Measurements from ENCODE around the gene DNAH2. TPM values are rescaled to one million over a fixed set of nuclear protein-coding genes. Genes with fewer than 3 reads are reported as not detected.
A peak's percentile ranks its signal among the peaks of the same experiment; 100 is the strongest.

The DNAH2 gene
- total and polyA plus RNA-seq, 9 of the 15 experiments (the other 6 are each of a cell fraction or from before 2014, with no cell fraction given): 0.03 TPM; not detected in 8

DNA sequence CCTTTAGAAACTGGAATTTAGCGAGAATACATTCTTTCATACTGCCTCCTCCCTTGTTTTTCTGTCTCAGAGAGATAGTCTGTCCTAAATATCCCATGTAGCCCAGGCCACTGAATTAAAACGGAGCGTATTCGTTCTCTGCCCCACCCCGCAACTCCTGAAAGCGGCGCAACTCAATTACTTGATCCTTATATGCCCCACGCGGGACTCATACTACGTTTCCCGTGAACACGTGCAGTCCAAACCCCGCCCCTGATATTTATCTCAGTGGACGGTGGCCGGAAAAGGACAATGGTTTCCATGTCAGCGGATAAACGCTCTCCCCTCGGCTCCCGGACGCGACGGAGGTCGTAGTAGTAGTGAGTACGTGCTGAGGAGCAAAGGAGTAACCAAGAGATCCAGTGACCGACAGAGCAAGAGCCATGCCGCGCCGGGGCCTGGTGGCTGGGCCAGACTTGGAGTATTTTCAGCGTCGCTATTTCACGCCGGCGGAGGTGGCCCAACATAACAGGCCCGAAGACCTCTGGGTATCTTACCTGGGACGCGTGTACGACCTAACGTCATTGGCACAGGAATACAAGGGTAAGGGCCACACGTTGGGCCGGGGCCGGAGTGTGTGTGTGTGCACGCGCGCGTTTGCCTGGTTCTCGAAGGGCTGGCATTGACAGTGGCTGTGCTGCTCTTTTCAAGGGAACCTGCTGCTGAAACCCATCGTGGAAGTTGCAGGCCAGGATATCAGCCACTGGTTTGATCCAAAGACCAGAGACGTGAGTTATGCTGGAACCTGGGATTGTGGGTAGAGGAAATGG, 140.4 kb downstream of the DNAH2 start, which contains the start of gene CYB5D1 (continued):
- TF ChIP-seq ZBTB8A (IDR thresholded peaks at IDR 0.05; ENCODE audit: partially characterized antibody) (no peak), ZNF644 (tag; IDR thresholded peaks at IDR 0.05; ENCODE audit: low read depth) (no peak), NELFE (IDR thresholded peaks at IDR 0.05; ENCODE audit: insufficient read depth, insufficient read length) (no peak), RCOR1 (IDR thresholded peaks at IDR 0.05; ENCODE audit: borderline replicate concordance in 1 of 2, low read depth in 2 of 2, low read length in 2 of 2) (no peak), TEAD2 (tag; IDR thresholded peaks at IDR 0.05) (no peak), ZEB2 (IDR thresholded peaks at IDR 0.05) (no peak), HMG20B (CRISPR knock-in tag; IDR thresholded peaks at IDR 0.05) (no peak), NCOA1 (IDR thresholded peaks at IDR 0.05; ENCODE audit: low read depth) (no peak), ZNF174 (CRISPR knock-in tag; IDR thresholded peaks at IDR 0.05) (no peak), ZNF77 (CRISPR knock-in tag; IDR thresholded peaks at IDR 0.05) (no peak), ZNF24 (IDR thresholded peaks at IDR 0.05) (no peak), TCF3 (CRISPR knock-in tag; IDR thresholded peaks at IDR 0.05) (no peak; the same call in 1 of the 2 replicates), TCFL5 (CRISPR knock-in tag; conservative IDR thresholded peaks at IDR 0.05) (no peak), DACH1 (IDR thresholded peaks at IDR 0.05; ENCODE audit: partially characterized antibody) (no peak)
- TF ChIP-seq, protein P1, sequence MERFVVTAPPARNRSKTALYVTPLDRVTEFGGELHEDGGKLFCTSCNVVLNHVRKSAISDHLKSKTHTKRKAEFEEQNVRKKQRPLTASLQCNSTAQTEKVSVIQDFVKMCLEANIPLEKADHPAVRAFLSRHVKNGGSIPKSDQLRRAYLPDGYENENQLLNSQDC (CRISPR knock-in tag; IDR thresholded peaks at IDR 0.05): no peak
- TF ChIP-seq, protein P2, sequence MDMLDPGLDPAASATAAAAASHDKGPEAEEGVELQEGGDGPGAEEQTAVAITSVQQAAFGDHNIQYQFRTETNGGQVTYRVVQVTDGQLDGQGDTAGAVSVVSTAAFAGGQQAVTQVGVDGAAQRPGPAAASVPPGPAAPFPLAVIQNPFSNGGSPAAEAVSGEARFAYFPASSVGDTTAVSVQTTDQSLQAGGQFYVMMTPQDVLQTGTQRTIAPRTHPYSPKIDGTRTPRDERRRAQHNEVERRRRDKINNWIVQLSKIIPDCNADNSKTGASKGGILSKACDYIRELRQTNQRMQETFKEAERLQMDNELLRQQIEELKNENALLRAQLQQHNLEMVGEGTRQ (CRISPR knock-in tag; IDR thresholded peaks at IDR 0.05): peak; percentile 71
- TF ChIP-seq, protein P3, sequence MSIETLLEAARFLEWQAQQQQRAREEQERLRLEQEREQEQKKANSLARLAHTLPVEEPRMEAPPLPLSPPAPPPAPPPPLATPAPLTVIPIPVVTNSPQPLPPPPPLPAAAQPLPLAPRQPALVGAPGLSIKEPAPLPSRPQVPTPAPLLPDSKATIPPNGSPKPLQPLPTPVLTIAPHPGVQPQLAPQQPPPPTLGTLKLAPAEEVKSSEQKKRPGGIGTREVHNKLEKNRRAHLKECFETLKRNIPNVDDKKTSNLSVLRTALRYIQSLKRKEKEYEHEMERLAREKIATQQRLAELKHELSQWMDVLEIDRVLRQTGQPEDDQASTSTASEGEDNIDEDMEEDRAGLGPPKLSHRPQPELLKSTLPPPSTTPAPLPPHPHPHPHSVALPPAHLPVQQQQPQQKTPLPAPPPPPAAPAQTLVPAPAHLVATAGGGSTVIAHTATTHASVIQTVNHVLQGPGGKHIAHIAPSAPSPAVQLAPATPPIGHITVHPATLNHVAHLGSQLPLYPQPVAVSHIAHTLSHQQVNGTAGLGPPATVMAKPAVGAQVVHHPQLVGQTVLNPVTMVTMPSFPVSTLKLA (conservative IDR thresholded peaks at IDR 0.05): peak; percentile 96 to 98
- TF ChIP-seq, protein P4, sequence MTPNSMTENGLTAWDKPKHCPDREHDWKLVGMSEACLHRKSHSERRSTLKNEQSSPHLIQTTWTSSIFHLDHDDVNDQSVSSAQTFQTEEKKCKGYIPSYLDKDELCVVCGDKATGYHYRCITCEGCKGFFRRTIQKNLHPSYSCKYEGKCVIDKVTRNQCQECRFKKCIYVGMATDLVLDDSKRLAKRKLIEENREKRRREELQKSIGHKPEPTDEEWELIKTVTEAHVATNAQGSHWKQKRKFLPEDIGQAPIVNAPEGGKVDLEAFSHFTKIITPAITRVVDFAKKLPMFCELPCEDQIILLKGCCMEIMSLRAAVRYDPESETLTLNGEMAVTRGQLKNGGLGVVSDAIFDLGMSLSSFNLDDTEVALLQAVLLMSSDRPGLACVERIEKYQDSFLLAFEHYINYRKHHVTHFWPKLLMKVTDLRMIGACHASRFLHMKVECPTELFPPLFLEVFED (CRISPR knock-in tag; conservative IDR thresholded peaks at IDR 0.05): no peak
- TF ChIP-seq, protein P5, sequence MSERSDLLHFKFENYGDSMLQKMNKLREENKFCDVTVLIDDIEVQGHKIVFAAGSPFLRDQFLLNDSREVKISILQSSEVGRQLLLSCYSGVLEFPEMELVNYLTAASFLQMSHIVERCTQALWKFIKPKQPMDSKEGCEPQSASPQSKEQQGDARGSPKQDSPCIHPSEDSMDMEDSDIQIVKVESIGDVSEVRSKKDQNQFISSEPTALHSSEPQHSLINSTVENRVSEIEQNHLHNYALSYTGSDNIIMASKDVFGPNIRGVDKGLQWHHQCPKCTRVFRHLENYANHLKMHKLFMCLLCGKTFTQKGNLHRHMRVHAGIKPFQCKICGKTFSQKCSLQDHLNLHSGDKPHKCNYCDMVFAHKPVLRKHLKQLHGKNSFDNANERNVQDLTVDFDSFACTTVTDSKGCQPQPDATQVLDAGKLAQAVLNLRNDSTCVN (CRISPR knock-in tag; IDR thresholded peaks at IDR 0.05): no peak
- TF ChIP-seq, protein P6, sequence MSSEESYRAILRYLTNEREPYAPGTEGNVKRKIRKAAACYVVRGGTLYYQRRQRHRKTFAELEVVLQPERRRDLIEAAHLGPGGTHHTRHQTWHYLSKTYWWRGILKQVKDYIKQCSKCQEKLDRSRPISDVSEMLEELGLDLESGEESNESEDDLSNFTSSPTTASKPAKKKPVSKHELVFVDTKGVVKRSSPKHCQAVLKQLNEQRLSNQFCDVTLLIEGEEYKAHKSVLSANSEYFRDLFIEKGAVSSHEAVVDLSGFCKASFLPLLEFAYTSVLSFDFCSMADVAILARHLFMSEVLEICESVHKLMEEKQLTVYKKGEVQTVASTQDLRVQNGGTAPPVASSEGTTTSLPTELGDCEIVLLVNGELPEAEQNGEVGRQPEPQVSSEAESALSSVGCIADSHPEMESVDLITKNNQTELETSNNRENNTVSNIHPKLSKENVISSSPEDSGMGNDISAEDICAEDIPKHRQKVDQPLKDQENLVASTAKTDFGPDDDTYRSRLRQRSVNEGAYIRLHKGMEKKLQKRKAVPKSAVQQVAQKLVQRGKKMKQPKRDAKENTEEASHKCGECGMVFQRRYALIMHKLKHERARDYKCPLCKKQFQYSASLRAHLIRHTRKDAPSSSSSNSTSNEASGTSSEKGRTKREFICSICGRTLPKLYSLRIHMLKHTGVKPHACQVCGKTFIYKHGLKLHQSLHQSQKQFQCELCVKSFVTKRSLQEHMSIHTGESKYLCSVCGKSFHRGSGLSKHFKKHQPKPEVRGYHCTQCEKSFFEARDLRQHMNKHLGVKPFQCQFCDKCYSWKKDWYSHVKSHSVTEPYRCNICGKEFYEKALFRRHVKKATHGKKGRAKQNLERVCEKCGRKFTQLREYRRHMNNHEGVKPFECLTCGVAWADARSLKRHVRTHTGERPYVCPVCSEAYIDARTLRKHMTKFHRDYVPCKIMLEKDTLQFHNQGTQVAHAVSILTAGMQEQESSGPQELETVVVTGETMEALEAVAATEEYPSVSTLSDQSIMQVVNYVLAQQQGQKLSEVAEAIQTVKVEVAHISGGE (CRISPR knock-in tag; IDR thresholded peaks at IDR 0.05): no peak

Measured in K562 (cell line).